A673 (cell line): ENCODE results near the gene YES1. TPM values are rescaled to one million over a fixed set of nuclear protein-coding genes. Genes with fewer than 3 reads are reported as not detected.

Experiments
- BruUV-seq: library from RNA; stranded (reverse); fragments of 400-500 nt; replicated peaks from 2 replicates; lab custom pipeline; 2021; lab: Mats Ljungman, UMichigan
- CTCF ChIA-PET: fragments of 300-600 bp; sonication (Branson Sonifier 250); formaldehyde crosslinking; loops from one replicate; lab custom pipeline; 2022; ENCODE audit warnings: antibody characterized with exemption; lab: Charles Lee
- POLR2A ChIA-PET: fragments of 300-600 bp; sonication (Branson Sonifier 250); formaldehyde crosslinking; loops from one replicate; lab custom pipeline; 2022; ENCODE audit warnings: antibody characterized with exemption; ENCODE audit not compliant: low non-redundant PET; lab: Charles Lee
- DNase-seq: peaks from one replicate; pipeline ENCODE4 v3.0.0-alpha.2; 2015; ENCODE audit warnings: low spot score
- H3K27ac ChIP-seq: fragments of 200-600 bp; sonication (generic); 2 replicates; pipeline ENCODE4 v1.5.1; 2016; ENCODE audit warnings: mixed run types, low read depth, mild to moderate bottlenecking, mixed read lengths, antibody characterized with exemption, low read length; ENCODE audit not compliant: poor library complexity, severe bottlenecking
- H3K27me3 ChIP-seq: fragments of 200-600 bp; sonication (generic); replicated peaks from 2 replicates; pipeline ENCODE4 v1.6.1; 2017; ENCODE audit warnings: mixed run types, low read depth, mild to moderate bottlenecking, mixed read lengths, antibody characterized with exemption, low read length; ENCODE audit not compliant: insufficient read depth, poor library complexity
- H3K36me3 ChIP-seq: fragments of 200-600 bp; sonication (generic); 2 replicates; pipeline ENCODE4 v1.6.1; 2016; ENCODE audit warnings: mixed run types, mild to moderate bottlenecking, mixed read lengths, antibody characterized with exemption, low read length; ENCODE audit not compliant: insufficient read depth, poor library complexity, severe bottlenecking
- H3K4me1 ChIP-seq: fragments of 200-600 bp; sonication (generic); 2 replicates; pipeline ENCODE4 v1.6.1; 2017; ENCODE audit warnings: mixed run types, mild to moderate bottlenecking, mixed read lengths, antibody characterized with exemption, low read length; ENCODE audit not compliant: insufficient read depth, poor library complexity, severe bottlenecking
- H3K4me3 ChIP-seq: fragments of 200-600 bp; sonication (generic); 2 replicates; pipeline ENCODE4 v1.5.1; 2016; ENCODE audit warnings: low read depth, mixed run types, mild to moderate bottlenecking, mixed read lengths, low read length; ENCODE audit not compliant: poor library complexity, severe bottlenecking
- H3K9me3 ChIP-seq: fragments of 200-600 bp; sonication (generic); 2 replicates; pipeline ENCODE4 v1.6.1; 2016; ENCODE audit warnings: mixed run types, low read depth, mild to moderate bottlenecking, mixed read lengths, antibody characterized with exemption, low read length; ENCODE audit not compliant: poor library complexity, severe bottlenecking
- CTCF ChIP-seq: fragments of 300-800, 200-600 bp; sonication (generic); conservative IDR thresholded peaks from 2 replicates; pipeline ENCODE4 v1.5.1; 2017; ENCODE audit warnings: low read depth, mild to moderate bottlenecking, antibody characterized with exemption, low read length, moderate library complexity, mixed read lengths
- EZH2 ChIP-seq: fragments of 200-600 bp; sonication (generic); IDR thresholded peaks from 2 replicates; pipeline ENCODE4 v1.6.1; 2017; ENCODE audit warnings: borderline replicate concordance, low read depth, mild to moderate bottlenecking, mixed read lengths, antibody characterized with exemption, low read length; ENCODE audit not compliant: poor library complexity, severe bottlenecking
- intact Hi-C: fragments of 100-400 bp; cut with micrococcal nuclease; formaldehyde crosslinking; loops from one replicate; pipeline ENCODE4 v1.10.0; 2022; ENCODE audit not compliant: unreplicated experiment
- total RNA-seq: library from RNA; stranded (reverse); gene quantifications from 2 replicates; pipeline ENCODE4 v1.2.3, GENCODE V29; 2021

YES1 gene
- total RNA-seq, 1 experiment from 2014 or later = 138 TPM

GRCh38 chr18:850960-851359 is 38.9 kb upstream of the YES1 start:
- DNase-seq = no peak
- Histone ChIP-seq H3K4me1 (no peaks in the 10 kb centered on the region), H3K4me3 (no peak overlapping the region), H3K9me3 (no peaks in the 10 kb centered on the region), H3K27me3 (no peaks in the 10 kb centered on the region), H3K27ac (no peak overlapping the region), H3K36me3 (no peaks in the 10 kb centered on the region)
- POLR2A ChIA-PET = no interaction called here
- TF ChIP-seq EZH2 = no peak
- TF ChIP-seq CTCF = no peak
- CTCF ChIA-PET = no interaction called here
- no TSS peak for BruUV-seq
- intact Hi-C loops = no loop called here

- no peak for TF ChIP-seq EZH2
- CTCF ChIA-PET = no interaction called here
- intact Hi-C loops = no loop called here
- Histone ChIP-seq H3K36me3 (no peaks in the 10 kb centered on the region), H3K4me3 (no peak overlapping the region), H3K9me3 (no peaks in the 10 kb centered on the region), H3K4me1 (no peaks in the 10 kb centered on the region), H3K27ac (no peak overlapping the region), H3K27me3 (no peaks in the 10 kb centered on the region)
- POLR2A ChIA-PET = no interaction called here
- BruUV-seq = no TSS peak
- no peak for DNase-seq
Observed at GRCh38 chr18:849021-849420, 37.0 kb upstream of the YES1 start.

GRCh38 chr18:848062-848861 is 36.2 kb upstream of the YES1 start:
- H3K9me3 ChIP-seq = no peaks in the 10 kb centered on the region
- POLR2A ChIA-PET = no interaction called here

More at GRCh38 chr18:848062-848861, 36.2 kb upstream of the YES1 start:
- no TSS peak for BruUV-seq
- H3K4me3 ChIP-seq = no peak overlapping the region
- no peaks in the 10 kb centered on the region for H3K36me3 ChIP-seq
- TF ChIP-seq EZH2 = no peak
- no peak for TF ChIP-seq CTCF
- no peaks in the 10 kb centered on the region for H3K27me3 ChIP-seq
- DNase-seq = no peak
- intact Hi-C loops = no loop called here
- H3K4me1 ChIP-seq = no peaks in the 10 kb centered on the region
- H3K27ac ChIP-seq = no peak overlapping the region
- CTCF ChIA-PET = no interaction called here
